ENCODE results near the gene PGGT1B. TPM values are rescaled to one million over a fixed set of nuclear protein-coding genes. Genes with fewer than 3 reads are reported as not detected.
"Not testable (repeated sequence)": the region's sequence is repeated elsewhere in the genome, so short reads cannot be mapped to it uniquely, and the experiment has no call there.

The PGGT1B gene
- total and polyA plus RNA-seq, 3 donors from 2014 or later = 10.2 to 15.6 (median 12.1) TPM

DNA sequence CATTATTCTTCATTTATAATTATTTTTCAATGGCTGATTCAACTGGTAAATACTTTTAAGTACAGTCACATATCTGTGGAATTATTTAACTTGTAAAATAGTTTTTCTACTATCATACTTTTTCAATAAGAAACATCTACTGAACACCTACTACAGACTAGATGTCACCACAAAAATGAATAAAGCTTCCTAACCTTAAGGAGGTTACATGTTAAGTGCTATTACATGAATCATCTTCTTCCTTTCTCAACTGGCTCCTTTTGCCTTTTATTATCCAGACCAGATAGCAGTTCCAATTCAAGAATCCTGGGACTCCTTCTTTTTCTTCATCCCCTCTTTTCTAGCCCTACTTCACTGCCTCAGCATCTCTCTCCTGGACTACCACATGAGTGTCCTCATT lies 4.7 kb downstream of the PGGT1B start:
- no peaks in the 10 kb centered on the region for H3K27me3 ChIP-seq
- peaks cover 5% of the 10 kb centered on the region for H3K4me1 ChIP-seq
- no peaks in the 10 kb centered on the region for H3K36me3 ChIP-seq (ENCODE audit: low read depth, missing control alignments)
- intact Hi-C loops (cut with DNase I; ENCODE audit: low total_unique reads) = no loop called here
- H3K4me3 ChIP-seq = no peak overlapping the region
- no peak for DNase-seq
- no peaks in the 10 kb centered on the region for H3K9me3 ChIP-seq
- no peak for TF ChIP-seq POLR2A (IDR thresholded peaks at IDR 0.05)
- TF ChIP-seq, protein P1, sequence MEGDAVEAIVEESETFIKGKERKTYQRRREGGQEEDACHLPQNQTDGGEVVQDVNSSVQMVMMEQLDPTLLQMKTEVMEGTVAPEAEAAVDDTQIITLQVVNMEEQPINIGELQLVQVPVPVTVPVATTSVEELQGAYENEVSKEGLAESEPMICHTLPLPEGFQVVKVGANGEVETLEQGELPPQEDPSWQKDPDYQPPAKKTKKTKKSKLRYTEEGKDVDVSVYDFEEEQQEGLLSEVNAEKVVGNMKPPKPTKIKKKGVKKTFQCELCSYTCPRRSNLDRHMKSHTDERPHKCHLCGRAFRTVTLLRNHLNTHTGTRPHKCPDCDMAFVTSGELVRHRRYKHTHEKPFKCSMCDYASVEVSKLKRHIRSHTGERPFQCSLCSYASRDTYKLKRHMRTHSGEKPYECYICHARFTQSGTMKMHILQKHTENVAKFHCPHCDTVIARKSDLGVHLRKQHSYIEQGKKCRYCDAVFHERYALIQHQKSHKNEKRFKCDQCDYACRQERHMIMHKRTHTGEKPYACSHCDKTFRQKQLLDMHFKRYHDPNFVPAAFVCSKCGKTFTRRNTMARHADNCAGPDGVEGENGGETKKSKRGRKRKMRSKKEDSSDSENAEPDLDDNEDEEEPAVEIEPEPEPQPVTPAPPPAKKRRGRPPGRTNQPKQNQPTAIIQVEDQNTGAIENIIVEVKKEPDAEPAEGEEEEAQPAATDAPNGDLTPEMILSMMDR (IDR thresholded peaks at IDR 0.05) = no peak
- H3K27ac ChIP-seq = no peak overlapping the region

DNA sequence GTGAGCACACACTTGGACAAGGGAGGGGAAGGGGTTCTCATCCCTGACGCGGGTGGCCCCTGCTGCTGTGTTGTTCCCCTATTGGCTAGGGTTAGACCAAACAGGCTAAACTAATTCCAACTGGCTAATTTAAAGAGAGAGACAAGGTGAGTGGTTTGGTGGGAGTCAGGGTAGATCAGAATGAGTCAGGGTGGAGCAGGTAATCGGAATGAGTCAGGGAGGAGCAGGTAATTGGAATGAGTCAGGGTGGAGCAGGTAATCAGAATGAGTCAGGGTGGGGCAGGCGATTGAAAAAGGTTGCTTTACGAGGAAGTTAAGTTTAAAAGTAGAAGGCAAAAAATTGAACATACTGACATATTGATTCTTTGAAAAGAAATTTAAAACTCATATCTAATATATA lies 13.3 kb downstream of the PGGT1B start:
- intact Hi-C loops (cut with DNase I; ENCODE audit: low total_unique reads); H3K4me3 ChIP-seq; DNase-seq; H3K27me3 ChIP-seq; H3K4me1 ChIP-seq; H3K36me3 ChIP-seq (ENCODE audit: low read depth, missing control alignments); H3K27ac ChIP-seq; H3K9me3 ChIP-seq: not testable (repeated sequence)
- 70 to 85% methylated on average over 5 of the region's 5 CpGs for WGBS, 2 donors

DNA sequence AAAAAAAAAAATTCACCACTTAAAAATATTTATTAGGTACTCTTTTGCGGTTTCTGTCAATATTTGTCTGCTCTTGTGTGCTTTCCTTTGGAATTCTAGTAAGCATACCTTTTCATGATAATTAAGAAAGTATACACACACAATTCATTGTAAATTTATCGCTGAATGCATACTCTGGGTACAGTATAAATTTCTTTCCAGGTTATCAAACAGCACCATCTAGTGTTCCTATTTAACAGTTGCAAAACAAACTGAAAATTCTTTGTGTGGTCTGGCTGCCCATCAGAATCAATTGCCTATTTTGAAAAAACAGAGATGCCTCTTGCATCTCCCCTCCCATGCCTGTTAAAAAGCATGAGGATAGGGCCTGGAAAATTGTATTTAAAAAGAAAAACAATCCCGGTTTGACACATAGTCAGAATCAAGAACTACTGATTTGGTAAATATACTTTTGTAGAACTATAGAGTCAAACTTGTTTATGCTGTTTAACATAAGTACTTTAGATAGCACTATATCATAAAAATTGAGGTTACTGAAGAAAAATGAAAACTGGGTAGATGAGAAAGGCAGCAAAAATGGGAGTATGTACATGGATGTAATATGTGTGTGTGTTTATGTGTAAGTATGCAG lies 16.2 kb downstream of the PGGT1B start:
- Histone ChIP-seq H3K27ac (no peak overlapping the region), H3K4me1 (no peaks in the 10 kb centered on the region), H3K27me3 (no peaks in the 10 kb centered on the region), H3K36me3 (ENCODE audit: low read depth, missing control alignments) (no peaks in the 10 kb centered on the region), H3K4me3 (no peak overlapping the region), H3K9me3 (no peaks in the 10 kb centered on the region)
- no peak for DNase-seq
- WGBS, 2 donors = 47 to 58% methylated on average over 3 of the region's 3 CpGs
- TF ChIP-seq POLR2A (IDR thresholded peaks at IDR 0.05) = no peak
- TF ChIP-seq, protein P1 (IDR thresholded peaks at IDR 0.05) = peak in 2 of 3 experiments; percentile 36 to 62
- intact Hi-C loops (cut with DNase I; ENCODE audit: low total_unique reads) = no loop called here

DNA sequence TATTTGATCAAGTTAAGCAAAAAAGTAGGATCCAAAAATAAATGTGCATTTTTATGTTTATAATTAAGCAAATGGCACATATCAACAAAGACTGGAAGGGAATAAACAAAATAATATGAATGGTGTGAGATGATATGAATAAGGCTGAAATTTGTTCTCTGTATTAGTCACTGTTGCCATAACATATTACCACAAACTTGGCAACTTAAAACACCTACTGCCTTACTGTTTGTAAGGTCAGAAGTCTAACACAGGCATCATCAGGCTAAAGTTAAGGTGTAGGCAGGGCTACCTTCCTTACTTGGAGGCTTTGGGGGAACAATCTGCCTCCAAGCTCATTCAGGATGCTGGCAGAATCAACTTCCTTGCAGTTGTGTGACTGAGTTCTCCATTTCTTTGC lies 19.3 kb downstream of the PGGT1B start:
- no peak for DNase-seq
- TF ChIP-seq, protein P1 (IDR thresholded peaks at IDR 0.05) = no peak
- TF ChIP-seq POLR2A (IDR thresholded peaks at IDR 0.05) = no peak
- H3K4me1 ChIP-seq = no peaks in the 10 kb centered on the region
- no peak overlapping the region for H3K27ac ChIP-seq
- no peaks in the 10 kb centered on the region for H3K9me3 ChIP-seq
- no peaks in the 10 kb centered on the region for H3K27me3 ChIP-seq
- no peaks in the 10 kb centered on the region for H3K36me3 ChIP-seq (ENCODE audit: low read depth, missing control alignments)
- intact Hi-C loops (cut with DNase I; ENCODE audit: low total_unique reads) = no loop called here
- no peak overlapping the region for H3K4me3 ChIP-seq

DNA sequence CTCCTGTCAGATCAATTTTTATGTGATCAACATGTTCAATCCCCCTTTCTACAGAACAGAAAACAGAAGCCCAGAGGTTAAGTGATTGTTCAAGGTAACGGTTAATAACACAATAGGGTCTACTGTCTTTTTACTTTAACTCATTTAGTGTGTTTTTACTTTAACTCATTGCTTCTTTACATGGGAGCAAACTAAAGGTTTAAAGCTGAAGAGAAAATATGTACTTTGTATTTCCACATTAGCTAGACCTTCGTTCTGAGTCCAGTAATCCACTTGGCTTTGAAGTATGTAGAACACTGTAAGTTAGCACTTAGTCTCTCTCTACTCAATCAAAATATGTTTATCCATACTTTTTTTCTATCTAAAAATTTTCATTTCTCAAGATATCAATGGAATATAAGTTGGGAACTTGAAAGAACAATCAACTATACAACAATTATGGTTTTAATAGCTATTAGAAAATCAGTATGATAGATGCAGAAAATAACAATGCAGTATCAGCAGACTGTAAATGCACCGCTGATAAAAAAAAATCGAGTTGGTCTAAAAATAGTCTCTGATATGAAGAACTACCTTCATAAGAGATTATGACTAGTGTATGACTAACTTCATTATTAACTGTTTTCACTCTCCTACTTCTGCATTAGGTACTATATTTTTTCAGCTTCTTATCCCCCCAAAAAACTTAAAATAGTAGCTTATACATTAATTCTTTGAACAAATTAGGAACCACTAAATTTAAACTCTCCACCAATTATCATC lies 20.6 kb downstream of the PGGT1B start:
- no peak for DNase-seq
- intact Hi-C loops (cut with DNase I; ENCODE audit: low total_unique reads) = no loop called here
- WGBS, 2 donors = 63 to 65% methylated on average over 4 of the region's 4 CpGs

More for the DNA sequence above, 20.6 kb downstream of the PGGT1B start:
- H3K9me3 ChIP-seq = no peaks in the 10 kb centered on the region
- H3K4me1 ChIP-seq = no peaks in the 10 kb centered on the region
- H3K4me3 ChIP-seq = no peak overlapping the region
- TF ChIP-seq, protein P1 (IDR thresholded peaks at IDR 0.05) = no peak
- no peak for TF ChIP-seq POLR2A (IDR thresholded peaks at IDR 0.05)
- no peaks in the 10 kb centered on the region for H3K27me3 ChIP-seq
- no peaks in the 10 kb centered on the region for H3K36me3 ChIP-seq (ENCODE audit: low read depth, missing control alignments)
- H3K27ac ChIP-seq = no peak overlapping the region
